ENCODE data around the gene ANTXR1. TPM values are rescaled to one million over a fixed set of nuclear protein-coding genes. Genes with fewer than 3 reads are reported as not detected.

Gene ANTXR1
- total RNA-seq, 1 experiment from 2014 or later = 25.7 TPM

DNA sequence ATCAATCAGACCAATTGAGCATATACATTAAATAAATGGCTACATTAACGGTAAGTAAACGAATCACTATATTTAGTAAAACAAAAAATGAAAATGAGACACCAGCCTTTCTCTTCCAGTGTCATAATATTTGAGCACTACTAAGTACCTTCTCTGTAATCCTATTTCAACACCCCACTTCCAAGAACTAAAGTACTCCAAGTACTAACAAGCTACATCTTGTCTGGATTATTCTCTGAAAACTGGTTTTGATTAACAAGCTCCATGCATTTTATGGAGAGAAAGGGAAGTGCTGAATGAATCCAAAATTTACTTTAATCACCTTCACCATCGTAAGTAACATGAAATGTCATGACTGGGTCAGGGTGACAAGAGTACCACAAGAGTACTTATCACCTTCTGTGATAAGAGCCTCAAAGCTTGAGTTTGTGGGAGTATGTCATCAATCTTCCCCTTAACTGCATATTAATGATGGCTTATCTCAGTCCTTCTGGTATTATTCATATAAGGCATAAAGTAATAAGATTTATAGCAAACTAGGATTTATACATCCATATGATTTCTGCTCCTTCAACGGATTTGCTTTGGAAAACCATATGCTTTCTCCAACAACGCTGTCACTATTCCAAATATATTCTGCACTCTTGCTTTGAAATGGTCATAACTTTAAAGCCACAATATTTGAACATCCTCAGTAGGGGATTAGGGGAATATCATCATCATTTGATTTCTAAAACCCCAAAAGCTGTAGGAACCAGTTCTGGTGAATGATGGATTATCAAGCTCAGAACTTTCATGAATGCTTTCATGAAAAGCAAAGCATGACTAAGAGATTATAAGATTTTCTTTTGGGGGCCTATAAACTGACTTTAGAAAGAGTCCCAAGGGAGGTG, 127.0 kb downstream of the ANTXR1 start:
- no peak overlapping the region; the same call in 1 of the 2 replicates for H3K27ac ChIP-seq (ENCODE audit: low read depth, low read length)
- no peaks in the 10 kb centered on the region for H3K9me2 ChIP-seq (ENCODE audit: insufficient read depth)
- no peaks in the 10 kb centered on the region for H3K79me2 ChIP-seq (ENCODE audit: insufficient read depth, low read length)
- peaks cover 32 to 44% of the 10 kb centered on the region in 2 experiments for H3K4me1 ChIP-seq (ENCODE audit: control insufficient read depth in 1 of 2, insufficient read depth in 2 of 2, low read length in 2 of 2)
- H3K4me2 ChIP-seq (ENCODE audit: low read length) = peak overlapping the region; percentile 72
- H2AFZ ChIP-seq (ENCODE audit: low read depth, low read length, poor library complexity, severe bottlenecking) = no peak overlapping the region
- no peaks in the 10 kb centered on the region for H3K9me3 ChIP-seq (ENCODE audit: control insufficient read depth in 1 of 2, insufficient read depth in 1 of 2, low read depth in 1 of 2, low read length in 2 of 2)
- no peaks in the 10 kb centered on the region for H3K36me3 ChIP-seq (ENCODE audit: control insufficient read depth in 1 of 2, insufficient read depth in 2 of 2, low read length in 2 of 2)
- intact Hi-C loops (cut with micrococcal nuclease) = no loop called here
- CTCF ChIA-PET = no interaction called here
- TF ChIP-seq FOSL1 (IDR thresholded peaks at IDR 0.05; ENCODE audit: low read depth) (no peak), YY1 (IDR thresholded peaks at IDR 0.05; ENCODE audit: extremely low read depth, insufficient replicate concordance, low read depth, low read length) (no peak), ZNF274 (IDR thresholded peaks at IDR 0.05; ENCODE audit: low read depth, low read length) (no peak)
- TF ChIP-seq, protein P1, sequence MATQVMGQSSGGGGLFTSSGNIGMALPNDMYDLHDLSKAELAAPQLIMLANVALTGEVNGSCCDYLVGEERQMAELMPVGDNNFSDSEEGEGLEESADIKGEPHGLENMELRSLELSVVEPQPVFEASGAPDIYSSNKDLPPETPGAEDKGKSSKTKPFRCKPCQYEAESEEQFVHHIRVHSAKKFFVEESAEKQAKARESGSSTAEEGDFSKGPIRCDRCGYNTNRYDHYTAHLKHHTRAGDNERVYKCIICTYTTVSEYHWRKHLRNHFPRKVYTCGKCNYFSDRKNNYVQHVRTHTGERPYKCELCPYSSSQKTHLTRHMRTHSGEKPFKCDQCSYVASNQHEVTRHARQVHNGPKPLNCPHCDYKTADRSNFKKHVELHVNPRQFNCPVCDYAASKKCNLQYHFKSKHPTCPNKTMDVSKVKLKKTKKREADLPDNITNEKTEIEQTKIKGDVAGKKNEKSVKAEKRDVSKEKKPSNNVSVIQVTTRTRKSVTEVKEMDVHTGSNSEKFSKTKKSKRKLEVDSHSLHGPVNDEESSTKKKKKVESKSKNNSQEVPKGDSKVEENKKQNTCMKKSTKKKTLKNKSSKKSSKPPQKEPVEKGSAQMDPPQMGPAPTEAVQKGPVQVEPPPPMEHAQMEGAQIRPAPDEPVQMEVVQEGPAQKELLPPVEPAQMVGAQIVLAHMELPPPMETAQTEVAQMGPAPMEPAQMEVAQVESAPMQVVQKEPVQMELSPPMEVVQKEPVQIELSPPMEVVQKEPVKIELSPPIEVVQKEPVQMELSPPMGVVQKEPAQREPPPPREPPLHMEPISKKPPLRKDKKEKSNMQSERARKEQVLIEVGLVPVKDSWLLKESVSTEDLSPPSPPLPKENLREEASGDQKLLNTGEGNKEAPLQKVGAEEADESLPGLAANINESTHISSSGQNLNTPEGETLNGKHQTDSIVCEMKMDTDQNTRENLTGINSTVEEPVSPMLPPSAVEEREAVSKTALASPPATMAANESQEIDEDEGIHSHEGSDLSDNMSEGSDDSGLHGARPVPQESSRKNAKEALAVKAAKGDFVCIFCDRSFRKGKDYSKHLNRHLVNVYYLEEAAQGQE (IDR thresholded peaks at IDR 0.05; ENCODE audit: low read depth) = no peak
- POLR2A ChIA-PET = no interaction called here
- H3K9ac ChIP-seq (ENCODE audit: low read length) = no peak overlapping the region
- no peaks in the 10 kb centered on the region for H3K27me3 ChIP-seq (ENCODE audit: insufficient read depth, low read length)
- no peaks in the 10 kb centered on the region for H4K20me1 ChIP-seq (ENCODE audit: insufficient read depth)
- DNase-seq (ENCODE audit: low read depth, low spot score) (no peak), ATAC-seq (no peak)
- RAD21 ChIA-PET (ENCODE audit: low non-redundant PET in 1 of 2, low total read pairs in 2 of 2, uncharacterized antibody in 2 of 2, unreplicated experiment in 2 of 2) = no interaction called here
- BruUV-seq (replicated peaks) = no TSS peak
- no peak overlapping the region for H3K4me3 ChIP-seq (replicated peaks in 1 of 2; ENCODE audit: low read depth in 1 of 2, low read length in 2 of 2)

Measured in HCT116 (cell line).